ENCODE measurements around the gene BRD1. TPM values are rescaled to one million over a fixed set of nuclear protein-coding genes. Genes with fewer than 3 reads are reported as not detected.
"Not testable (repeated sequence)": the region's sequence is repeated elsewhere in the genome, so short reads cannot be mapped to it uniquely, and the experiment has no call there.

The BRD1 gene
- total and polyA plus RNA-seq, 5 donors from 2014 or later, result 2.0 to 133 (median 2.3) TPM

GRCh38 chr22:49821741-49822140 lies 5.9 kb downstream of the BRD1 start:
- H3K27me3 Mint-ChIP-seq; H3K27me3 ChIP-seq (ENCODE audit: control insufficient read depth, insufficient read depth, low read length); DNase-seq; H3K9me3 ChIP-seq (ENCODE audit: control insufficient read depth in 2 of 2, low read length in 2 of 2); ATAC-seq (ENCODE audit: low read depth in 2 of 2); H3K27ac ChIP-seq (ENCODE audit: insufficient read depth, low read length, poor library complexity, severe bottlenecking); H3K4me3 ChIP-seq (ENCODE audit: low read depth, low read length); H3K27ac Mint-ChIP-seq; H3K9me3 Mint-ChIP-seq: not testable (repeated sequence)
- Mint-ChIP-seq H3K4me3 (peak overlapping the region in 1 of 4 donors; percentile 73), H3K4me1 (peaks cover 5 to 83% (median 46%) of the 10 kb centered on the region in 4 donors), H3K36me3 (peaks cover 47% of the 10 kb centered on the region)
- Histone ChIP-seq H3K4me1 (ENCODE audit: control insufficient read depth, insufficient read depth, low read length, poor library complexity, severe bottlenecking) (peaks cover 45% of the 10 kb centered on the region), H3K36me3 (ENCODE audit: control insufficient read depth, insufficient read depth, low read length) (peaks cover 62% of the 10 kb centered on the region)

- peak overlapping the region in 2 of 4 donors; percentile 16 to 41 for H3K4me3 Mint-ChIP-seq
- no peak overlapping the region for H3K27ac Mint-ChIP-seq
- H3K27me3 ChIP-seq (ENCODE audit: control insufficient read depth, insufficient read depth, low read length), result no peaks in the 10 kb centered on the region
- ATAC-seq (ENCODE audit: low read depth in 2 of 2) (no peak), DNase-seq (no peak)
- peaks cover 5 to 85% (median 49%) of the 10 kb centered on the region in 4 donors for H3K4me1 Mint-ChIP-seq
- H3K9me3 ChIP-seq (ENCODE audit: control insufficient read depth in 2 of 2, low read length in 2 of 2), result no peaks in the 10 kb centered on the region
- H3K36me3 ChIP-seq (ENCODE audit: control insufficient read depth, insufficient read depth, low read length), result peaks cover 62% of the 10 kb centered on the region
- peaks cover under 1% of the 10 kb centered on the region for H3K27me3 Mint-ChIP-seq
- peaks cover 45% of the 10 kb centered on the region for H3K4me1 ChIP-seq (ENCODE audit: control insufficient read depth, insufficient read depth, low read length, poor library complexity, severe bottlenecking)
- no peak overlapping the region for H3K4me3 ChIP-seq (ENCODE audit: low read depth, low read length)
- H3K9me3 Mint-ChIP-seq, result no peaks in the 10 kb centered on the region
- H3K36me3 Mint-ChIP-seq, result peaks cover 48% of the 10 kb centered on the region
- H3K27ac ChIP-seq (ENCODE audit: insufficient read depth, low read length, poor library complexity, severe bottlenecking), result no peak overlapping the region
Measured at GRCh38 chr22:49820984-49821383, 6.7 kb downstream of the BRD1 start.

- H3K4me3 ChIP-seq (ENCODE audit: low read depth, low read length), result no peak overlapping the region
- Mint-ChIP-seq H3K9me3 (no peaks in the 10 kb centered on the region), H3K4me3 (peak overlapping the region; percentile 20 to 71 (median 29)), H3K4me1 (peaks cover 0 to 80% (median 34%) of the 10 kb centered on the region in 4 donors), H3K36me3 (peaks cover 39% of the 10 kb centered on the region), H3K27ac (peak overlapping the region in 1 of 3 donors; percentile 86), H3K27me3 (no peaks in the 10 kb centered on the region)
- no peaks in the 10 kb centered on the region for H3K9me3 ChIP-seq (ENCODE audit: control insufficient read depth in 2 of 2, low read length in 2 of 2)
- no peak for DNase-seq
- H3K36me3 ChIP-seq (ENCODE audit: control insufficient read depth, insufficient read depth, low read length), result peaks cover 41% of the 10 kb centered on the region
- H3K4me1 ChIP-seq (ENCODE audit: control insufficient read depth, insufficient read depth, low read length, poor library complexity, severe bottlenecking), result peaks cover 28% of the 10 kb centered on the region
- H3K27me3 ChIP-seq (ENCODE audit: control insufficient read depth, insufficient read depth, low read length), result no peaks in the 10 kb centered on the region
- H3K27ac ChIP-seq (ENCODE audit: insufficient read depth, low read length, poor library complexity, severe bottlenecking), result no peak overlapping the region
- ATAC-seq (ENCODE audit: low read depth in 2 of 2), result peak in 1 of 2 donors; percentile 35
Measured at GRCh38 chr22:49817359-49817758, 10.3 kb downstream of the BRD1 start.

GRCh38 chr22:49815641-49816091 lies 12.0 kb downstream of the BRD1 start:
- H3K9me3 Mint-ChIP-seq, result no peaks in the 10 kb centered on the region
- no peaks in the 10 kb centered on the region for H3K27me3 Mint-ChIP-seq
- H3K27me3 ChIP-seq (ENCODE audit: control insufficient read depth, insufficient read depth, low read length), result no peaks in the 10 kb centered on the region
- H3K4me3 ChIP-seq (ENCODE audit: low read depth, low read length), result no peak overlapping the region
- peaks cover 34% of the 10 kb centered on the region for H3K4me1 ChIP-seq (ENCODE audit: control insufficient read depth, insufficient read depth, low read length, poor library complexity, severe bottlenecking)
- H3K4me3 Mint-ChIP-seq, result peak overlapping the region; percentile 29 to 75 (median 65)
- H3K36me3 ChIP-seq (ENCODE audit: control insufficient read depth, insufficient read depth, low read length), result peaks cover 34% of the 10 kb centered on the region
- peak in 1 of 2 donors; percentile 32 for ATAC-seq (ENCODE audit: low read depth in 2 of 2)
- peaks cover 6 to 82% (median 45%) of the 10 kb centered on the region in 4 donors for H3K4me1 Mint-ChIP-seq
- DNase-seq, result no peak
- H3K27ac Mint-ChIP-seq, result peak overlapping the region in 2 of 3 donors; percentile 69 to 81
- no peaks in the 10 kb centered on the region for H3K9me3 ChIP-seq (ENCODE audit: control insufficient read depth in 2 of 2, low read length in 2 of 2)
- H3K27ac ChIP-seq (ENCODE audit: insufficient read depth, low read length, poor library complexity, severe bottlenecking), result no peak overlapping the region
- H3K36me3 Mint-ChIP-seq, result peaks cover 37% of the 10 kb centered on the region

GRCh38 chr22:49814856-49815255 lies 12.8 kb downstream of the BRD1 start:
- no peaks in the 10 kb centered on the region for H3K9me3 Mint-ChIP-seq
- peaks cover 13 to 83% (median 51%) of the 10 kb centered on the region in 4 donors for H3K4me1 Mint-ChIP-seq
- peaks cover 35% of the 10 kb centered on the region for H3K36me3 Mint-ChIP-seq
- peak overlapping the region in 2 of 3 donors; percentile 75 to 81 for H3K27ac Mint-ChIP-seq
- DNase-seq (no peak), ATAC-seq (ENCODE audit: low read depth in 2 of 2) (no peak)
- peak overlapping the region in 1 of 4 donors; percentile 33 for H3K4me3 Mint-ChIP-seq
- Histone ChIP-seq H3K27ac (ENCODE audit: insufficient read depth, low read length, poor library complexity, severe bottlenecking) (no peak overlapping the region), H3K4me3 (ENCODE audit: low read depth, low read length) (no peak overlapping the region), H3K4me1 (ENCODE audit: control insufficient read depth, insufficient read depth, low read length, poor library complexity, severe bottlenecking) (peaks cover 37% of the 10 kb centered on the region), H3K27me3 (ENCODE audit: control insufficient read depth, insufficient read depth, low read length) (no peaks in the 10 kb centered on the region), H3K36me3 (ENCODE audit: control insufficient read depth, insufficient read depth, low read length) (peaks cover 27% of the 10 kb centered on the region), H3K9me3 (ENCODE audit: control insufficient read depth in 2 of 2, low read length in 2 of 2) (no peaks in the 10 kb centered on the region)
- H3K27me3 Mint-ChIP-seq, result no peaks in the 10 kb centered on the region

GRCh38 chr22:49814164-49814686 lies 13.4 kb downstream of the BRD1 start:
- H3K27me3 Mint-ChIP-seq, result no peaks in the 10 kb centered on the region

GRCh38 chr22:49812838-49813237 lies 14.8 kb downstream of the BRD1 start:
- Histone ChIP-seq H3K27ac (ENCODE audit: insufficient read depth, low read length, poor library complexity, severe bottlenecking) (no peak overlapping the region), H3K4me1 (ENCODE audit: control insufficient read depth, insufficient read depth, low read length, poor library complexity, severe bottlenecking) (peaks cover 46% of the 10 kb centered on the region), H3K27me3 (ENCODE audit: control insufficient read depth, insufficient read depth, low read length) (no peaks in the 10 kb centered on the region), H3K9me3 (ENCODE audit: control insufficient read depth in 2 of 2, low read length in 2 of 2) (no peaks in the 10 kb centered on the region), H3K36me3 (ENCODE audit: control insufficient read depth, insufficient read depth, low read length) (peaks cover 14% of the 10 kb centered on the region), H3K4me3 (ENCODE audit: low read depth, low read length) (no peak overlapping the region)
- Mint-ChIP-seq H3K9me3 (peaks cover 0 to 2% (median 0%) of the 10 kb centered on the region in 7 donors), H3K4me1 (peaks cover 21 to 89% (median 60%) of the 10 kb centered on the region in 4 donors), H3K27me3 (no peaks in the 10 kb centered on the region), H3K36me3 (peaks cover 29% of the 10 kb centered on the region), H3K27ac (peak overlapping the region in 1 of 3 donors; percentile 60), H3K4me3 (no peak overlapping the region)
- ATAC-seq (ENCODE audit: low read depth in 2 of 2) (no peak), DNase-seq (no peak)

More at GRCh38 chr22:49814164-49814686, 13.4 kb downstream of the BRD1 start:
- Mint-ChIP-seq H3K27ac (peak overlapping the region in 2 of 3 donors; percentile 75 to 81), H3K9me3 (no peaks in the 10 kb centered on the region), H3K36me3 (peaks cover 35% of the 10 kb centered on the region), H3K4me1 (peaks cover 13 to 86% (median 57%) of the 10 kb centered on the region in 4 donors), H3K4me3 (peak overlapping the region in 1 of 4 donors; percentile 21)
- Histone ChIP-seq H3K27me3 (ENCODE audit: control insufficient read depth, insufficient read depth, low read length) (no peaks in the 10 kb centered on the region), H3K4me3 (ENCODE audit: low read depth, low read length) (no peak overlapping the region), H3K36me3 (ENCODE audit: control insufficient read depth, insufficient read depth, low read length) (peaks cover 27% of the 10 kb centered on the region), H3K9me3 (ENCODE audit: control insufficient read depth in 2 of 2, low read length in 2 of 2) (no peaks in the 10 kb centered on the region), H3K4me1 (ENCODE audit: control insufficient read depth, insufficient read depth, low read length, poor library complexity, severe bottlenecking) (peaks cover 37% of the 10 kb centered on the region), H3K27ac (ENCODE audit: insufficient read depth, low read length, poor library complexity, severe bottlenecking) (no peak overlapping the region)
- ATAC-seq (ENCODE audit: low read depth in 2 of 2), result no peak
- no peak for DNase-seq

Measured in CD4-positive, CD25-positive, alpha-beta regulatory T cell (primary cell).